GM12878 (cell line): ENCODE results near the gene ERC2. TPM values are rescaled to one million over a fixed set of nuclear protein-coding genes. Genes with fewer than 3 reads are reported as not detected.

Experiments
- BHLHE40 ChIP-seq, 2 experiments: fragments of 450-650 bp in 1 of 2; IDR thresholded peaks; 2 replicates each; pipeline ENCODE4 v1.6.1; 2011 to 2017; ENCODE audit warnings: low read depth in 2 of 2, borderline replicate concordance in 1 of 2, improper control_type of control experiment in 1 of 2, low read length in 1 of 2, mild to moderate bottlenecking in 1 of 2
- DPF2 ChIP-seq: fragments of 450-650 bp; IDR thresholded peaks from 2 replicates; pipeline ENCODE4 v1.6.1; 2017; ENCODE audit warnings: mild to moderate bottlenecking
- EP300 ChIP-seq, 2 experiments: fragments of 150-350 bp in 1 of 2; IDR thresholded peaks; 2 replicates each; pipeline ENCODE4 v1.6.1; 2011 to 2012; ENCODE audit warnings: low read depth in 2 of 2, low read length in 2 of 2, borderline replicate concordance in 1 of 2, improper control_type of control experiment in 1 of 2, inconsistent platforms in 1 of 2; ENCODE audit not compliant: control insufficient read depth in 1 of 2
- FOXM1 ChIP-seq: IDR thresholded peaks from 2 replicates; pipeline ENCODE4 v1.6.1; 2012; ENCODE audit warnings: low read depth, mild to moderate bottlenecking, inconsistent platforms, low read length, moderate library complexity
- HDAC2 ChIP-seq: fragments of 200-600 bp; sonication (generic); IDR thresholded peaks from 2 replicates; pipeline ENCODE4 v1.6.1; 2017
- IKZF1 ChIP-seq: fragments of 450-650 bp; conservative IDR thresholded peaks from 2 replicates; pipeline ENCODE4 v1.6.1; 2017; ENCODE audit warnings: antibody characterized with exemption, mild to moderate bottlenecking
- IKZF2 ChIP-seq, 2 experiments: fragments of 450-650 bp; IDR thresholded peaks; 2 replicates each; pipeline ENCODE4 v1.6.1; 2017; ENCODE audit warnings: mild to moderate bottlenecking in 2 of 2, moderate library complexity in 2 of 2
- KDM1A ChIP-seq: fragments of 200-600 bp; sonication (generic); IDR thresholded peaks from 2 replicates; pipeline ENCODE4 v1.6.1; 2016; ENCODE audit warnings: borderline replicate concordance
- MTA2 ChIP-seq: fragments of 450-650 bp; IDR thresholded peaks from 2 replicates; pipeline ENCODE4 v1.6.1; 2016; ENCODE audit warnings: low read depth, mild to moderate bottlenecking, moderate library complexity
- MTA3 ChIP-seq: IDR thresholded peaks from 2 replicates; pipeline ENCODE4 v1.6.1; 2012; ENCODE audit warnings: low read length, inconsistent platforms, borderline replicate concordance
- MYB ChIP-seq: fragments of 150-350 bp; IDR thresholded peaks from 2 replicates; pipeline ENCODE4 v1.6.1; 2014; ENCODE audit warnings: mild to moderate bottlenecking, low read depth, low read length, borderline replicate concordance
- NFYB ChIP-seq: IDR thresholded peaks from 2 replicates; pipeline ENCODE4 v1.6.1; 2011; ENCODE audit warnings: low read depth, mild to moderate bottlenecking, low read length, improper control_type of control experiment, moderate library complexity; ENCODE audit not compliant: insufficient read depth
- NR2F1 ChIP-seq: fragments of 450-650 bp; conservative IDR thresholded peaks from 2 replicates; pipeline ENCODE4 v1.6.1; 2017; ENCODE audit warnings: mild to moderate bottlenecking
- PAX5 ChIP-seq: IDR thresholded peaks from 2 replicates; pipeline ENCODE4 v1.6.1; 2011; ENCODE audit warnings: low read depth, low read length, borderline replicate concordance
- PAX8 ChIP-seq: fragments of 450-650 bp; IDR thresholded peaks from 2 replicates; pipeline ENCODE4 v1.6.1; 2017; ENCODE audit warnings: mild to moderate bottlenecking, moderate library complexity
- POLR2AphosphoS2 ChIP-seq: IDR thresholded peaks from 2 replicates; pipeline ENCODE4 v1.6.1; 2011; ENCODE audit warnings: low read depth, mild to moderate bottlenecking, low read length, improper control_type of control experiment, moderate library complexity
- RAD51 ChIP-seq: fragments of 450-650 bp; IDR thresholded peaks from 2 replicates; pipeline ENCODE4 v1.6.1; 2016; ENCODE audit warnings: moderate library complexity, mild to moderate bottlenecking, inconsistent platforms
- RB1 ChIP-seq: fragments of 450-650 bp; formaldehyde crosslinking; IDR thresholded peaks from 2 replicates; pipeline ENCODE4 v1.6.1; 2017; ENCODE audit warnings: mild to moderate bottlenecking, borderline replicate concordance
- RBBP5 ChIP-seq: fragments of 200-600 bp; sonication (generic); conservative IDR thresholded peaks from 2 replicates; pipeline ENCODE4 v1.6.1; 2016
- RELA ChIP-seq: fragments of 450-650 bp; IDR thresholded peaks from 2 replicates; pipeline ENCODE4 v1.8.0; 2014; ENCODE audit warnings: borderline replicate concordance; ENCODE audit not compliant: partially characterized antibody
- RUNX3 ChIP-seq: IDR thresholded peaks from 2 replicates; pipeline ENCODE4 v1.6.1; 2012; ENCODE audit warnings: low read length, inconsistent platforms
- SIN3A ChIP-seq: IDR thresholded peaks from 2 replicates; pipeline ENCODE4 v1.6.1; 2012; ENCODE audit warnings: low read depth, low read length, improper control_type of control experiment
- SMARCA5 ChIP-seq: fragments of 450-650 bp; IDR thresholded peaks from 2 replicates; pipeline ENCODE4 v1.6.1; 2017; ENCODE audit warnings: mild to moderate bottlenecking
- SREBF2 ChIP-seq: IDR thresholded peaks from 2 replicates; pipeline ENCODE4 v1.6.1; 2012; ENCODE audit warnings: mild to moderate bottlenecking, low read length
- WRNIP1 ChIP-seq: IDR thresholded peaks from 2 replicates; pipeline ENCODE4 v1.6.1; 2011; ENCODE audit warnings: low read depth, low read length, improper control_type of control experiment, borderline replicate concordance
- ZNF217 ChIP-seq: fragments of 450-650 bp; IDR thresholded peaks from 2 replicates; pipeline ENCODE4 v1.6.1; 2017; ENCODE audit warnings: antibody characterized with exemption, mild to moderate bottlenecking
- ZNF24 ChIP-seq: fragments of 450-650 bp; IDR thresholded peaks from 2 replicates; pipeline ENCODE4 v1.6.1; 2017; ENCODE audit warnings: antibody characterized with exemption, mild to moderate bottlenecking
- ZNF384 ChIP-seq: IDR thresholded peaks from 2 replicates; pipeline ENCODE4 v1.6.1; 2012; ENCODE audit warnings: low read depth, mild to moderate bottlenecking, low read length, improper control_type of control experiment, borderline replicate concordance
- ZNF592 ChIP-seq: fragments of 450-650 bp; IDR thresholded peaks from 2 replicates; pipeline ENCODE4 v1.6.1; 2017; ENCODE audit warnings: mild to moderate bottlenecking, moderate library complexity
- ZSCAN29 ChIP-seq: fragments of 450-650 bp; IDR thresholded peaks from 2 replicates; pipeline ENCODE4 v1.6.1; 2017; ENCODE audit warnings: mild to moderate bottlenecking, moderate library complexity
- polyA plus RNA-seq, 11 experiments: library from polyadenylated mRNA; depleted of rRNA in 4 of 11; unstranded in 6 of 11; stranded (reverse) in 5 of 11; fragments of >200 nt; fragmentation: Nextera tagmentation in 4 of 11; fragmentation: Illumina TruSeq in 1 of 11; extraction: Ambion mirVana in 4 of 11; extraction: Trizol in 1 of 11; gene quantifications; 1 replicate in 1 of 11; 2 replicates in 10 of 11; pipeline versions ENCODE4 v1.2.1 to v1.2.3, GENCODE V29; 2011 to 2016; ENCODE audit warnings: inconsistent platforms in 2 of 11, missing spikeins in 2 of 11, low read depth in 1 of 11
- total RNA-seq, 4 experiments: library from RNA; depleted of rRNA in 3 of 4; stranded (reverse); fragments of >200 nt in 3 of 4; fragmentation: Illumina TruSeq in 1 of 4; extraction: Trizol in 1 of 4; gene quantifications; 2 replicates each; pipeline versions ENCODE4 v1.2.1 to v1.2.3, GENCODE V29; 2013 to 2021

Gene ERC2
- total and polyA plus RNA-seq, 10 of the 15 experiments (the other 5 are each of a cell fraction or from before 2014, with no cell fraction given), result 0.06 to 1.4 (median 0.12) TPM; not detected in 3

DNA sequence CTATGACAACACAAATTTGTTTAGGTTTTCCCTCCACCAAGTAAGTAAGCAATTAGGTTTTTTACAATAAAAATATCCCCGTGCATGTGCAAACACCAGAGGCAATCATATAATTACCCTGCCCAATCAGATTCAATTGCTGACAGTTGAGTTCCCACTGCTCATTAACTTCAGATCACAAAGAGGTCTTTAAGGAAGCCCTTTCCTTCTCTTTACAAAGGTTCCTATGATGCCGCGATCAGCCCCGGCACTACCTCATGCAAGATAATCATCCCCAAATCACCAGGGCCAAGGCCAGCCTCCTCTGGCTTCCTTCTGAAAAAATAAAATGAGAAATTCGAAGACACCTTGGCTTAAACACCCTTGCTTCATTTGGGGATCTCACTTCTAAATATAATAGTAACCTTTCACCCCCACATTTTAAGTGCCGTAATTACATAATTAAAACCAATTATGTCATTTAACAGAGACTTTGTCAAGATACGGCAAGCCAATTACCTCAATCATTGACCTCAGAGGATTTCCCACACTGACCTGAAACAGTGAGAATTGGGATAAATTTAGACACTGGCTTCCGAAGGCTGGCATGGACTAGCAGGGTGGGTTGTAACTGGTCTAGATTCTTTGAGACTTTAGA is 859.8 kb downstream of the ERC2 start (continued):
- TF ChIP-seq ZNF384 (no peak), RUNX3 (peak; percentile 19; the same call in 1 of the 2 replicates), DPF2 (no peak), NR2F1 (peak; percentile 88), ZNF592 (0 out of 2 replicates have a peak, but pooled peaks have one; percentile 41), KDM1A (no peak), PAX5 (no peak), WRNIP1 (no peak), MTA3 (no peak), RELA (no peak), EP300 (IDR thresholded peaks at IDR 0.05; ENCODE audit: borderline replicate concordance in 1 of 2, control insufficient read depth in 1 of 2, low read depth in 2 of 2, low read length in 2 of 2) (0 out of 4 replicates have a peak, but pooled peaks of 1 of the 2 experiments have one; percentile 19), POLR2AphosphoS2 (no peak), SMARCA5 (no peak), IKZF1 (peak; percentile 10; the same call in 1 of the 2 replicates), RB1 (no peak), ZSCAN29 (no peak), ZNF217 (no peak), RBBP5 (0 out of 2 replicates have a peak, but pooled peaks have one; percentile 35), HDAC2 (no peak), BHLHE40 (IDR thresholded peaks at IDR 0.05; ENCODE audit: borderline replicate concordance in 1 of 2, low read depth in 2 of 2, low read length in 1 of 2) (no peak), SIN3A (no peak), ZNF24 (no peak), MTA2 (peak; percentile 83; the same call in 1 of the 2 replicates), SREBF2 (no peak), PAX8 (no peak), NFYB (peak; percentile 65), MYB (no peak), RAD51 (0 out of 2 replicates have a peak, but pooled peaks have one; percentile 6), FOXM1 (0 out of 2 replicates have a peak, but pooled peaks have one; percentile 6), IKZF2 (IDR thresholded peaks at IDR 0.05) (no peak)
